Left kidney (tissue), 2 donors: ENCODE results near the gene ITCH. TPM values are rescaled to one million over a fixed set of nuclear protein-coding genes. Genes with fewer than 3 reads are reported as not detected.
A peak's percentile ranks its signal among the peaks of the same experiment; 100 is the strongest.
"Not testable (repeated sequence)": the region's sequence is repeated elsewhere in the genome, so short reads cannot be mapped to it uniquely, and the experiment has no call there.

ENCODE experiments used
- DNase-seq: peaks from one replicate; pipeline ENCODE4 v3.0.0-alpha.2; 2013
- polyA plus RNA-seq: library from polyadenylated mRNA; unstranded; fragments of 120-200 nt; gene quantifications from one replicate; pipeline ENCODE4 v1.2.1, GENCODE V29; 2013; ENCODE audit not compliant: insufficient read length

ITCH gene
- polyA plus RNA-seq, 1 donor, result 58.8 TPM

- DNase-seq, result no peak
Observed at GRCh38 chr20:34458631-34459030, 95.6 kb downstream of the ITCH start.

- no peak for DNase-seq
Observed at GRCh38 chr20:34459209-34459897, 96.3 kb downstream of the ITCH start.

- DNase-seq, result no peak
Observed at GRCh38 chr20:34461779-34462087, 98.7 kb downstream of the ITCH start.

- no peak for DNase-seq
Observed at GRCh38 chr20:34468951-34469350, 105.9 kb downstream of the ITCH start.

- no peak for DNase-seq
Observed at GRCh38 chr20:34472246-34472925, 109.3 kb downstream of the ITCH start.

GRCh38 chr20:34473262-34473883, 110.3 kb downstream of the ITCH start:
- DNase-seq, result no peak

GRCh38 chr20:34475979-34476736, 113.1 kb downstream of the ITCH start:
- peak; percentile 24 for DNase-seq

- DNase-seq, result no peak
Observed at GRCh38 chr20:34479627-34480026, 116.6 kb downstream of the ITCH start.

- DNase-seq, result not testable (repeated sequence)
Observed at GRCh38 chr20:34482154-34482553, 119.1 kb downstream of the ITCH start.

- not testable (repeated sequence) for DNase-seq
Observed at GRCh38 chr20:34483585-34484220, 120.6 kb downstream of the ITCH start.

GRCh38 chr20:34485068-34485634, 122.1 kb downstream of the ITCH start:
- no peak for DNase-seq

GRCh38 chr20:34491226-34491931, 128.3 kb downstream of the ITCH start:
- no peak for DNase-seq

- DNase-seq, result no peak
Observed at GRCh38 chr20:34491932-34492509, 128.9 kb downstream of the ITCH start.

- DNase-seq, result no peak
Observed at GRCh38 chr20:34493646-34494045, 130.6 kb downstream of the ITCH start.

GRCh38 chr20:34495307-34495706, 132.2 kb downstream of the ITCH start:
- DNase-seq, result no peak

GRCh38 chr20:34495916-34496315, 132.8 kb downstream of the ITCH start:
- no peak for DNase-seq

GRCh38 chr20:34497596-34497995, 134.5 kb downstream of the ITCH start:
- DNase-seq, result not testable (repeated sequence)

- DNase-seq, result no peak
Observed at GRCh38 chr20:34500823-34501222, 137.8 kb downstream of the ITCH start.

- DNase-seq, result no peak
Observed at GRCh38 chr20:34506480-34506879, 143.4 kb downstream of the ITCH start.

- no peak for DNase-seq
Observed at GRCh38 chr20:34507702-34508413, 144.8 kb downstream of the ITCH start.
